GM18499 (cell line): ENCODE data around the gene CREB3L2.
"Not testable (repeated sequence)": the region's sequence is repeated elsewhere in the genome, so short reads cannot be mapped to it uniquely, and the experiment has no call there.

Source experiments
- ATAC-seq: cut with Tn5 transposase; IDR thresholded peaks from one replicate; pipeline ENCODE4 v1.9.1; 2021; ENCODE audit warnings: moderate number of reproducible peaks; ENCODE audit not compliant: insufficient read depth, unreplicated experiment

Gene CREB3L2

DNA sequence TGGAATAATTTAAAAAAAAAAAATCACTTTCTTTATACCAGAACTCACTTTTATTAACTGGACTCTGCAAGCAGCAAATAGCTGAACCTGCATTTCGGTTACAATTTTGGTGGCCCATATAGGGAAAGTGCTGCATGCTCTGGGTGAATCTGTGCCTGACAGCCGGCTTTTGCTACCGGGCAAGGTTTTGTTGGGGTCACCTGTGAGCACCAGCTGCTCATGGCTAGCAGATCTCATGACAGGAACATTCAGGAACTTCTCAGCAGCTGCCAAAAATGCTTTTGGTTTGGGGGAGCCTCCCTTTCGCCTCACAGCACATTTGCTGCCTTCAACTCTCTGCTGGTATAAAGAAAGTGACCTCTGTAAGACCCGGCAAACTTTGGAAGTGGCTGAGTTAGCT lies 13.2 kb upstream of the CREB3L2 start:
- ATAC-seq = no peak

- no peak for ATAC-seq
Measured at GRCh38 chr7:138014686-138015085, 12.8 kb upstream of the CREB3L2 start.

- not testable (repeated sequence) for ATAC-seq
Measured at GRCh38 chr7:138014201-138014600, 12.3 kb upstream of the CREB3L2 start.

DNA sequence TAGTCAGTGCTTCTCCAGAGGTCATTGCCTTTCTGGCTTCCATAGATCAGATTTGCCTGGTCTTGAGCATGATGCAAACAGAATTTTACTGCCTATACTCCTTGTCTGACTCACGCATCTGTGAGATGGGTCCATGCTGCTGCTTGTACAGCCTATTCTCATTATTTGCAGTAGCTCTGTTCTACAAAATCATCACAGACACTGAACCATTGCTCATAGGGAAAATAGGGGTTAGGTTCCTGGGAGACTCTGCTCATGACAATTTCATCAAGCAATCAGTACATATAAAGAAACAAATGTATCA lies 7.4 kb upstream of the CREB3L2 start:
- ATAC-seq = no peak

GRCh38 chr7:138008588-138009349 lies 6.9 kb upstream of the CREB3L2 start:
- ATAC-seq = no peak

- ATAC-seq = no peak
Measured at GRCh38 chr7:138008019-138008587, 6.2 kb upstream of the CREB3L2 start.

GRCh38 chr7:138006106-138006505 lies 4.2 kb upstream of the CREB3L2 start:
- no peak for ATAC-seq

DNA sequence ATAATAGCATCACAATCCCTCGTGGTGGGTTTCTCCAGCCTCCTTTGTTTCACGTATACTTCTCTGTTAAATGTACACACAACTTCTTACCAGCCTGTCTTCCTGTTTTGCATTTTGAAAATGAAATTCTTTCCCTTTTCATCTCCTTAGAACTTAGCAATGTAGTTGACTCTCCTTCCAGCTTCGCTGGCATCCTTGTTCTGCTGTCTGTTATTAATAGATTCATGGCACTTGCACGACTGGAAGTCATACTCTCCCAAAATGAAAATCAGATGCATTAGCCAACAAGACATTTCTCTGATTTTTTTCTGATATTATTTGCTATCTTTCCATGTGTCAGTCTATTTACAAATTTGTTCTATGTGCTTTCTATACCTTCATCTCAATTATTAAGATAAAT lies 3.0 kb upstream of the CREB3L2 start:
- ATAC-seq = no peak

- no peak for ATAC-seq
Measured at GRCh38 chr7:138004046-138004445, 2.2 kb upstream of the CREB3L2 start.

DNA sequence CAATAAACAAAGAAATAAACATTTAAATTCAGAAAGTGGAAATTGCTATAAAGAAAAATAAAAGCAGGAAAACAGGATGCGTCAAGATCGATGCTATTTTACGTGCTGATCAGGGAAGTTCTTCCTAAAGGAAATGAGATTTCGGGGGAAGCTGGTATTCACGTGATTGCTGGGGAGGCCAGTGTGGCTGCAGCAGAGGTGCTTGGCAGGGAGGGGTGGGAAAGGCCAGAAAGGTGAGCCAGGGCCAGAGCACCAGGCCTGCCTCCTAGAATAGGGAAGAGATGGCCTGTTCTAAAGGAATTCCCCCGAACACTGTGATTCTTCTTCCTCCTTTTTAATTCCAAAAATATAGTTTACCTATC lies 923 bp upstream of the CREB3L2 start:
- ATAC-seq = no peak

DNA sequence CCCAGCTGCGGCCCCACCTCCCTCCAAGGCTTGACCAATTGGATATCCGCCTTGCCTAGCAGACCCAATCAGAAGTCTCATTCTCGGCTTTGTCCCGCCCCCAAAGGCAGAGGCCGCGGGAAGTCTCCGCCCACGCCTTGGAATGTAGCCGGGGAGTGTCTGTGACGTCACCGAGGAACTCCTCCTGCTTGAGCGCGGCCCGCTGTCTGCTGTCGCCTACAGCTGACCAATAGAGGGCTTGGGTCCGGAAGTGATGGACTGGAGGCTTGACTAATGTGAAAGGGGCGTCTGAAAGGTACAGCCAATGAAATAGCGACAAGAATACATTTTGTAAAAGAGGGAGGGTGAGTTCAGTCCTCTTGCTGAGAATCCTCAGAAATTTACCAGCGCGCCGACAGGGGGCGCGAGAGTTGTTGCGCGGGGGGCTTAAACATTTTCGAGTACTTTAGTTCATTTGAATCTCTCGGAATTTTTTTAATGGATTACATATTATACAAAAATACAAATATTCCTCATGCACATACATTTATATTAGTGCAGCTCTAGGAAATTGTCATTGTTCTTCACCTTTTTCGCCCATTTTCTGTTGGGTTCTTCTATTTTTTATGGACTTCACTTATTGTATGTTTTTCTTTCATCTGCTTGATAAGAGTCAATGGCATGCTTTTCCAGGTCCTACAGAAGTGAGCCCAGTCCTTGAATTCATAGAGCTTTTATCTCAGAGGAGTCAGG lies 376 bp upstream of the CREB3L2 start:
- ATAC-seq = peak; percentile 93

- no peak for ATAC-seq
Measured at GRCh38 chr7:138000081-138000701, 1.7 kb downstream of the CREB3L2 start.

- no peak for ATAC-seq
Measured at GRCh38 chr7:137999496-138000080, 2.3 kb downstream of the CREB3L2 start.

DNA sequence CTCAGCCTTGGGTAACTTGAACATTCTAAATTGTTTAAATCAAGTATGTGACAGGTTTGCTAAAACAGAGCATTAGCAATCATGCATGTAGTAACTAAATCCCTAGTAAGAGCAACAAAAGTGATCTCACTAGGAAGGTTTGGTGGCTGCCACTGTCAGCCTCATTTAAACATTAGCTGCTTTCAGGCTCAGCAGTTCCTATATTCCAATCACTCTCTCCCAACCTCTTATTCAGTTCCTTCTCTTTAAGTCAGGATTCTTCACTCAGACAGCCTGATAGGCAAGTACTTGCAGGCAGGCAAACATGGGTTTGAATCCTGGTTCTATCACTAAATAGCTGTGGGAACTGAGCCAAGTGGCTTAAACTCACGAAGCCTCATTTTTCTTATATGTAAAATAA lies 3.6 kb downstream of the CREB3L2 start:
- no peak for ATAC-seq

DNA sequence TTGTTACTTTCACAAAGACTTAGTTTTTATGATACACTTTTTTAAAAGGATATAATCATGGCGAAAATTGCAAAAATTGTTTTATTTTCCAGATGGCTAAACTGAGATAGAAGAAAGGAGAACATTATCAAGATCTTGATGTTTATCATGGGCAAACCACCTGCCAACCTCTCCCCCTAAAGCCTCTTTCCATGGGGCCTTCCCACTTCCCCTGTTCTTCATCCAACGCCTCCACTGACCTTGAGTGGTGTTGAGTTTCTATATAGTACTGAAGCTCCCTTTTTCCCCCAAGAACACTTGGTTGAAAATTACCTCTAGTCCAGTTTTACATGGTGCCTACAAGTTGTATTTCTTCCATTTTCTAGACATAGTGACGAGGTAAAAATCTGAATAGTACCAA lies 5.0 kb downstream of the CREB3L2 start:
- ATAC-seq = no peak

- ATAC-seq = no peak
Measured at GRCh38 chr7:137996386-137996851, 5.5 kb downstream of the CREB3L2 start.

DNA sequence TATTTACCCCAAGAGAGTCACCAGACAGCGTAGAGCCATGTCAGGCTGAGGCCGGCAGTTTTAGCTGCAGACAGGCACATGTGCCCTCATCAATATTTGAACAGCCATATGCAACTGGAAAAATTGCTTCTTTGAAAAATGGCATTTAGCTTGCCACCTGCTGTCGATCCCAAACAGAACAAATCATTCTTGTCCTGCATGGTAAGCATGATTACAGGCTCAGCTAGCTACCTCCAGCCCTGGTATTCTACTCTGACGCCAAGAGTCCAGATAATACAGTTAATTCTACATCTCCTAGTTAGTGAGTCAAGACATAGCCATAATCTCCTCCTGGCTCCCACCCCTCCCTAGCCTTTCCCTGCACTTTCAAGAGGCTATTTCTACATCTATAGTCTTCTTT lies 7.7 kb downstream of the CREB3L2 start:
- no peak for ATAC-seq

- no peak for ATAC-seq
Measured at GRCh38 chr7:137993395-137993743, 8.5 kb downstream of the CREB3L2 start.

DNA sequence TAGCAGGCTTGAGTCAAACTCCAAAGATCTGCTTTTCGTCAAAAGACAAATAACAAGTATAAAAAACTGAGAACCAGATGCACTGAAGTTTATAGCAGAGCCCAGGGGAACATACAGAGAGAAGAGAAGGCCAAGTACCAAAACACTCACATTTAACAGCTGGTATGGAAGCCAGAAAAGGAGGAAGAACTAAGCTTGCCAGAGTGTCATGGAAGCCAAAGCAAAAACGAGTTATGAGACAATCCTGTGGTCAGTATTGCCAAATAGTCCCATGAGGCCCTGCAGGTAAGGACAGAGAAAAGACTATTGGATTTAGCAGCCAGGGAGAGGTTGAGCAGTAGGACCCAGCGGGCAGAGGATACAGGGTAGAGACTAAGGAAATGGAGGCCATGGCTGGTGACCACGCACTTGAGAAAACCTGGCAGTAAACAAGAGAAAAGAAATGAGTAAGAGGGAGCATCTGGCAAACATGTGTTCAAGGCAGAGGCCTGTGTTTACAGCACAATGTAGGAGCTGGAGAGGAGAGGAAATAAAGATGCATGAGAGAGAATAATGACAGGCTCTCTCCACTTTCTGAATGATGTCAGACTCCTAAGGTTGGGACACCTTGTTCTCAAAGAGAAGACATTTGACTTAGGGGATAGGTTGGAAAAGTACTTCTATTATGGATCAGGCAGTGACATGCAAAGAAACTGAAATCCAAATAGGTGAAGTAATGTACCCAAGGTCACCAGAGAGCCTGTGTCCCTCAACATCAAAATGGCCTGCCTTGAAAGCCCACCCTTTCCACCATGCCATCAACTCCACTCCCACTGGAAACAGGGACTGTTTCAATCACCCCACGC lies 9.1 kb downstream of the CREB3L2 start:
- peak; percentile 60 for ATAC-seq

- ATAC-seq = no peak
Measured at GRCh38 chr7:137992104-137992549, 9.8 kb downstream of the CREB3L2 start.
